HEK293T (cell line): Measurements from ENCODE around the gene SLC35G2.
A peak's percentile ranks its signal among the peaks of the same experiment; 100 is the strongest.

ENCODE experiments used
- CTCF ChIA-PET: fragments of 350-600 bp; formaldehyde crosslinking; extraction: SDS; loops from one replicate; lab custom pipeline; 2021; ENCODE audit warnings: antibody characterized with exemption, inconsistent platforms; lab: Yijun Ruan, JAX
- POLR2A ChIA-PET: fragments of 350-600 bp; formaldehyde crosslinking; extraction: SDS; loops from one replicate; lab custom pipeline; 2020; ENCODE audit warnings: antibody characterized with exemption, inconsistent platforms; lab: Yijun Ruan, JAX
- DNase-seq: peaks from one replicate; pipeline ENCODE4 v3.0.0; 2012; ENCODE audit warnings: mixed read lengths; ENCODE audit errors: extremely low spot score
- ARNT ChIP-seq: fragments of 450-650 bp; IDR thresholded peaks from 2 replicates; pipeline ENCODE4 v1.6.1; 2017; ENCODE audit warnings: mild to moderate bottlenecking
- BHLHE40 ChIP-seq: fragments of 450-650 bp; IDR thresholded peaks from 2 replicates; pipeline ENCODE4 v1.6.1; 2016; ENCODE audit warnings: mild to moderate bottlenecking, moderate library complexity, borderline replicate concordance
- CTBP1 ChIP-seq: fragments of 450-650 bp; IDR thresholded peaks from 2 replicates; pipeline ENCODE4 v1.6.1; 2016; ENCODE audit warnings: borderline replicate concordance
- ELF4 ChIP-seq: fragments of 450-650 bp; IDR thresholded peaks from 2 replicates; pipeline ENCODE4 v1.6.1; 2017; ENCODE audit warnings: antibody characterized with exemption
- FOXA1 ChIP-seq: fragments of 450-650 bp; IDR thresholded peaks from 2 replicates; pipeline ENCODE4 v1.6.1; 2016; ENCODE audit warnings: mild to moderate bottlenecking
- FOXK2 ChIP-seq: fragments of 450-650 bp; IDR thresholded peaks from 2 replicates; pipeline ENCODE4 v1.6.1; 2016; ENCODE audit warnings: mild to moderate bottlenecking
- FOXM1 ChIP-seq: fragments of 450-650 bp; IDR thresholded peaks from 2 replicates; pipeline ENCODE4 v1.6.1; 2017; ENCODE audit warnings: mild to moderate bottlenecking, borderline replicate concordance
- HDGF ChIP-seq: fragments of 450-650 bp; IDR thresholded peaks from 2 replicates; pipeline ENCODE4 v1.6.1; 2017; ENCODE audit warnings: antibody characterized with exemption, borderline replicate concordance
- L3MBTL2 ChIP-seq: fragments of 450-650 bp; conservative IDR thresholded peaks from 2 replicates; pipeline ENCODE4 v1.6.1; 2016; ENCODE audit warnings: mild to moderate bottlenecking
- LEF1 ChIP-seq: fragments of 450-650 bp; IDR thresholded peaks from 2 replicates; pipeline ENCODE4 v1.6.1; 2017; ENCODE audit warnings: mild to moderate bottlenecking, borderline replicate concordance
- NFRKB ChIP-seq: fragments of 450-650 bp; IDR thresholded peaks from 2 replicates; pipeline ENCODE4 v1.6.1; 2016; ENCODE audit warnings: mild to moderate bottlenecking, moderate library complexity
- PKNOX1 ChIP-seq: fragments of 450-650 bp; IDR thresholded peaks from 2 replicates; pipeline ENCODE4 v1.6.1; 2016
- SP1 ChIP-seq: fragments of 450-650 bp; IDR thresholded peaks from 2 replicates; pipeline ENCODE4 v1.6.1; 2017
- SUZ12 ChIP-seq: fragments of 450-650 bp; IDR thresholded peaks from 2 replicates; pipeline ENCODE4 v1.6.1; 2016; ENCODE audit warnings: mild to moderate bottlenecking
- TARDBP ChIP-seq: fragments of 450-650 bp; IDR thresholded peaks from 2 replicates; pipeline ENCODE4 v1.6.1; 2016
- ZNF384 ChIP-seq: fragments of 450-650 bp; IDR thresholded peaks from 2 replicates; pipeline ENCODE4 v1.6.1; 2016

Gene SLC35G2

DNA sequence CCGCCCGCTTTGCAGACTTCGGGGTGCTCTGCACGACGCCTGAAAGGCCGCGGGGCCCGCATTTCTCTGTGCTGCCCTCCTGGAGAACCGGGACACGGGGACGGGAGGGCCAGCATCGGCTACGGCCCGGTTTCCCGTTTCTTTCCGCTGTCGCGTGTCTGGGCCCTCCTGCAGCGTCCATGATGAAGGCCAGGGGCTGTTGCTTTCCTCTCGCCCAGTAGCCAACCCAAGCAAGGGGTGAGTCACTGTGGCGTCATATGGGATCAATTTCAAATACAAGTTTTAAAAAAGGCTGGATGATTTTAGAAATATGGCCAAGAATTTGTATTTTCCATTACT lies 435 bp downstream of the SLC35G2 start:
- POLR2A ChIA-PET, result interaction anchor here (0.8 to 1.6 kb wide), 5 partner anchors 31 to 165 kb away, joined by 3 to 9 read pairs (median 3); partner anchors contain the start of gene STAG1
- peak; percentile 55 for DNase-seq
- CTCF ChIA-PET, result interaction anchor here (0.8 kb wide), 1 partner anchor 197 kb away, joined by 3 read pairs; no protein-coding TSS in a partner anchor

GRCh38 chr3:136819731-136820679 lies 1.1 kb downstream of the SLC35G2 start:
- ChIA-PET CTCF (no interaction called here), POLR2A (interaction anchor here (1.6 to 1.7 kb wide), 2 partner anchors 42 to 67 kb away, joined by 7 read pairs; partner anchors contain the start of gene NCK1)
- TF ChIP-seq NFRKB (no peak), SUZ12 (no peak), FOXM1 (no peak), SP1 (no peak), FOXK2 (no peak), LEF1 (no peak), FOXA1 (no peak), BHLHE40 (no peak), L3MBTL2 (peak; percentile 94)
- peak; percentile 57 for DNase-seq

More for the DNA sequence above, 435 bp downstream of the SLC35G2 start:
- TF ChIP-seq SP1, result no peak
- no peak for TF ChIP-seq SUZ12
- TF ChIP-seq ELF4, result no peak
- no peak for TF ChIP-seq FOXA1
- TF ChIP-seq FOXK2, result no peak
- no peak for TF ChIP-seq BHLHE40
- no peak for TF ChIP-seq FOXM1
- no peak for TF ChIP-seq CTBP1
- TF ChIP-seq PKNOX1, result no peak
- no peak for TF ChIP-seq TARDBP
- TF ChIP-seq LEF1, result no peak
- TF ChIP-seq ZNF384, result no peak
- no peak for TF ChIP-seq HDGF
- no peak for TF ChIP-seq NFRKB
- TF ChIP-seq ARNT, result no peak
- no peak for TF ChIP-seq L3MBTL2

- TF ChIP-seq SP1 (no peak), L3MBTL2 (no peak), ARNT (no peak), ELF4 (no peak), ZNF384 (no peak), CTBP1 (no peak), TARDBP (no peak), BHLHE40 (no peak), FOXM1 (no peak), FOXA1 (no peak), HDGF (no peak), SUZ12 (no peak), PKNOX1 (no peak), LEF1 (no peak), NFRKB (no peak), FOXK2 (no peak)
- POLR2A ChIA-PET, result no interaction called here
- CTCF ChIA-PET, result interaction anchor here (0.6 to 0.7 kb wide), 2 partner anchors 172 to 547 kb away, joined by 3 read pairs; no protein-coding TSS in a partner anchor
- no peak for DNase-seq
Measured at GRCh38 chr3:136831461-136831860, 12.5 kb downstream of the SLC35G2 start.

DNA sequence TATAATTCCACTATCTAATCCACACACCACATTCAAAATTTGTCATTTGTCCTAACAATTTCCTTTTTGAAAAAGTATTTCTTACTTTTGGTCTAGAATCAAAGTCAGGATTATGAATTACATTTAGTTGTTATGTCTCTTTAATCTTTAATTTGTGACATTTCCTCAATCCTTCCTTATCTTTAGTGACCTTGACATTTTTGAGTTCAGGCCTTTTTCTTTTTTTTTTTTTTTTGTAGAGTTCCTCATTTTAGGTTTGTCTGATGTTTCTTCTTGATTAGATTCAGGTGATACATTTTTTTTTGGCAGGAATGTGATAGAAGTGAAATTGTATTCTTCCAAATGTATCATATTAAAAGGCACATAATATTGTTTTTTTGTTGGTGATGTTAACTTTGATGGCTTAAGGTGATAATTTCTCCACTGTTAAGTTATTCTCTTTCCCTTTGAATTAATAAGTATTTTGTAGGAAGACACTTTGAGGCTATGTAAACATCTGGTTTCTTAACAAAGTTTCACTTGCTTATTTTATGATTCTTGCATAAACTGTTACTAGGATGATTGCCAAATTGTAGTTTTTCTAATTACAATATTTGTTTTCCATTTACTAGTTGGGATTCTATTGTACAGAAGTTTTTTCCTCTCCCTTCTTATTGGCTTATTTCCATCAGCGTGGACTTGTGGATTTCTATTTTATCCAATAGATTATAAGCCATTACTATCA lies 16.3 kb downstream of the SLC35G2 start:
- DNase-seq, result no peak
- ChIA-PET POLR2A (no interaction called here), CTCF (no interaction called here)
- no peak for TF ChIP-seq PKNOX1

GRCh38 chr3:136835813-136836510 lies 17.0 kb downstream of the SLC35G2 start:
- ChIA-PET CTCF (no interaction called here), POLR2A (no interaction called here)
- TF ChIP-seq FOXK2 (no peak), CTBP1 (no peak), ARNT (no peak), BHLHE40 (no peak), ZNF384 (no peak), ELF4 (no peak), SP1 (no peak), NFRKB (no peak), FOXA1 (no peak), FOXM1 (no peak), HDGF (no peak), SUZ12 (no peak), TARDBP (no peak), PKNOX1 (no peak), L3MBTL2 (no peak), LEF1 (no peak)
- no peak for DNase-seq
